DMS153 treated with DMSO at 0.1 percent for 48 hours (cell line): Measurements from ENCODE around the gene KISS1.

ENCODE experiments used
- DNase-seq: peaks from one replicate; lab custom pipeline; 2025; ENCODE audit not compliant: unreplicated experiment; lab: John Stamatoyannopoulos, UW

The KISS1 gene

DNA sequence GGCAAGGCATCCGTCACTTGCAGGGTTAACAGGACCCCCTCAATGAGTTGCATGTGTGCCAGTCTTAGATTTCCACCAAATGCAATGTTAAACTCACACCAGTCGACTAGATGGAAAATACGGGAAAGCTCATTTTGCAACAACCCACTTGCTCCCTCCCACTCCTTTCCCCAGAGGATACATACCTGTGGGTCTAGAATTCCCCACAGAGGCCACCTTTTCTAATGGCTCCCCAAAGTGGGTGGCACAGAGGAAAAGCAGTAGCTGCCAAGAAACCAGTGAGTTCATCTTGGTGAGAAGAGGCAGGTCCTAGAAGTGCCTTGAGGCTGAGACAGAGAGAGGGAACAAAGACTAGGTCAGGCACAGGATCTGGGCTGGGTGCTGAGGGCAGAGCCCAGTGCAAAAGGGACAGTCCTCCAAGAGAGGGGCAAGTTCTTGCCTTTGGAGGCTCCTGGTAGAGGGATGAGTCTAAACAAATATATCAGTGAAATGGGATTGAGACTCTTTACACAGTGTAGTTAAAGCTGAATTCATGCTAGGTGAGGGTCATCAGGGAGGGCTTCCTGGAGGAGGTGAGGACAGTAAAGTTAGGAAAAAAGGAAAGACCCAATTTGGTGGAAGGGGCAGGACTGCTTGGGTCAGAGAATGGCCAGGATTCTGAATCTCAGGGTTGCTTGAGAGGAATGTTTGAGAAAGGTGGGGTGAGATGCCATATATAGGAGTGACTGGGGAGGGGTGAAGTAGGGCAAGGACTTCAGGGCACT, 3.5 kb downstream of the KISS1 start:
- no peak for DNase-seq

DNA sequence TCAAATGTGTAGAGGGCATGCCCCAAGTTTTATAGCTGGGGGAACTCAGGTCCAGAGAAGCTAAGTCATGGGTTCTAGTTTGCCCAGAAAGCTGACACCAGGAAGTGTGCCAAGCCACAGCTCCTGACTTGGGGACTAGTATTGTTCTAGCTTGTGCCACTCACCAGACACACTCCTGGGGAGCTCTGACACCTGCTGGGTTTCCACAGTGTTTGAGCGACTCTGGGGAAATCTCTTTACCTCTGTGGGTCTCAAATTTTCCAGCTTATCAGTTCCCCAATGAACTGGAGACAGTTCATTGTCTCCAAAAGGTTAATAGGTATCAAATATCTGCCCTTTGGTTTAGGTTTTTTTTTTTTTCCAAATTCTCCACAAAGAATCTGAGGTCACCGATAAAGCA, 4.2 kb downstream of the KISS1 start:
- DNase-seq, result no peak

DNA sequence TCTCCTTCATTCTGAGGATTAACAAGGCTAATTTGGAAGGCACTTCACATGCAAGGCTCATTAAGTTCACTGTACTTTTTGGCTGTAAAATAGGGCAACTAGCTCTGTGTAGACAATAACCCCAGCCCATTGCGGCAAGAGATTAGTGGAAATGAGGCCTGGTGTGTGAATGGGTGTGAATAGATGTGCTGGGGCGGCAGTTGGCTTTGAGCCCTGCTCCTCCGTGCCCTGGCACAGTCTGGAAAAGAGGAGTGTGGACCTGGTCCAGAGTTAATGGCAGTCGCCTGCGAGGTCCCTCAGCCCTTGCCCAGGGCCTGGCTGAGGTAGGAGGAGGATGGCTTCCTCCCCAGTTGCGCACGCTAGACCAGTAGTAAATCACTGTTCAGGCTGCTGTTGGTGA, 4.8 kb downstream of the KISS1 start:
- no peak for DNase-seq

DNA sequence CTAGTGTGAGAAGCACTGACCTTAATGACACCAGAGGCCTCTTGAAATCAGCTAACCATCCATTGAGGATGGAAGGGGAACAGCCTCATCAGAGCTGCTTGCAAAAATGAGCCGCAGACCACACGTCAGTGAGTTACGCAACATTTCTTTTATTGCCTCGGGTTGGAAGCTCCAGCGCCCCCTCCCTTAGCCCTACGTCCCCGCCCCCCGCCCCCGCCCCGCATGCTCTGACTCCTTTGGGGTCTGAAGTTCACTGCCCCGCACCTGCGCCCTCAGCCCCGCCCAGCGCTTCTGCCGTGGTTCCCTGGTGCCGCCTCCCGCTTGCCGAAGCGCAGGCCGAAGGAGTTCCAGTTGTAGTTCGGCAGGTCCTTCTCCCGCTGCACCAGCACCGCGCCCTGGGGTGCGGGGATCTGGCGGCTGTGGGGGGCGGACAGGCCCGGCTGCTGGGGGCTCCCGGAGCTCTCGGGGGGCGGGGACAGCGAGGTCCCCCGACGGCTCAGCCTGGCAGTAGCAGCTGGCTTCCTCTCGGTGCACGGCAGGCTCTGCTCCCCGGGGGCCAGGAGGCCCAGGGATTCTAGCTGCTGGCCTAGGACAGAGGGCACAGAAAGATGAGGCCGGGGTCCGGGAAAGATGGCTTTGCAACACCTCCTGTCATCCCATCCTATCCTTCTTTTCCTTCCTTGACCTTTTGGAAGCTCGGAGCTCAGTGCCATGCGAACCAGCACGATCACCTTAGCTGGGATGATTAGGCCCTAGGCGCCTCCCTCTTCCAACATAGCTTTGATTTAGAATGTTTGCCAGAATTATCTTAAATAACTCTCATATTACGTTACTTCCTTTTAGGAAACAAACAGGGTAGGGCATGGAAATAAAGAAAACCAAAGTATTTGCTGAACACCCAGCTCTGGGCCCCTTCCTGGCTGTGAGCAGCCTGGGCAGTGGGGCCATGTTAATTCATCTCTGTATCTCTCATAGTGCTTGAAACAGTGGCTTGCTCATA, 5.8 kb downstream of the KISS1 start:
- peak; percentile 29 for DNase-seq

DNA sequence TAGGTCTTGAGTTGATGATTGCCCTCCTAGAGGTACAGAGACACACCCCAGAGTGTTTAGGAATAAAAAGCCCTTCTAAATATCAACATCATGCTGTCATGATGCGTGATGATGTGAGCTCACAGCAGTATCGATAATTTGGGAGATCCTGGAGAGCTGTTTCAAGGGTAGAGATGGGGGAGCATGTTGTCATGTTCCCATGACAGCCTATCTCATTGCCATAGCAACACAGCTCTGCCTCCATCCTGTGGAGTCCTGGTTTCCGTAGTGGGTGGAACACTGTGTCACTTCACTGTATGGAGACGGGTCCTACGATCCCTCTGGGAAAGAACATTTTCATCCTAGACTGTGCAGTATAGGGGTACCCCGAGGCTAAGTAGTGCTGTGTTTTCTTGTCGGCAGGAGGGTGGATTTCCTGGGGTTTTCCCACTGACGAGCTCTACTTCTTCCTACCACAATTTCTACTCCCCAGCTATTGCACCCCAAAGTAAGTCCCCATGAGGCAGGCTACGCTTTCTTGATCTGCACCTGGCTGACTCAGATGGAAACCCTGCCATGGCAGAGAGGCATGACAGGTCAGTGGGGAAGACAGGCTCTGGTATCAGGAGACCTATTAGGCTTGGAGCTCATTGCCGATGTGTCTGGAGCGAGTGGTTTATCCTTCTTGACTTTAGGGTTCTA, 7.2 kb downstream of the KISS1 start:
- no peak for DNase-seq

DNA sequence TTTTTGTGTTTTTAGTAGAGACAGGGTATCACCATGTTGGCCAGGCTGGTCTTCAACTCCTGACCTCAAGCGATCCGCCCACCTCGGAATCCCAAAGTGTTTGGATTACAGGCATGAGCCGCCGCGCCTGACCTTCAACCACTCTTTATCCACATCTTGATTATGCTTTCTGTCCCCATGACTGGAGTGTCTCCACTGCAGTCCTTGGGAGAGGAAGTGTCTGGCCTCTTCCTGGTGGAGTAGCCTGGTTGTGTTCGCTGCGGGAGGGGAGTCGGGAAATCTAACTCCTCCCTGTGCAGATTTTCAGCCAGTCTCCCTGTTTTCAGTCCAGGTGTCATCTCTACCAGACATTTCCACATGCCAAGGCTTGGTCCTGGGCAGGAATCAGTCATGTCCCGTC, 9.7 kb downstream of the KISS1 start:
- no peak for DNase-seq

DNA sequence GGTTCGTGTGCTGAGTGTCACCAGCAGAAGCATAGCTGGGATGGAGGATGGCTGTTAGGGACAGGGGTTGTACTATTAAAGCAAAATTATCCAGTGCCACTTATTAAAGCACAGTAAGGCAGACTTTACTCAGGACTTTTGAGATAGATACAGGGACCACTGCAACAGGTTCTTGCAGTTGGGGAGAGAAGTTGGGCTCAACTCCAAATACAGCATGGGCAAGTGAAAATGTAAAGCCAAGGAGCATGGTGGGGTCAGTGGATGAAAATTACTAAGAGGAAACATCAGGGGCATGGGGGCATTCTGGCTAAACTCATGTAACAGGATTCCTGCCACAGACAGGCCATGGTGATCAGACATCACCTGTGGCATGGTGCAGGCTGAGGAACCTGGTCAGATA, 15.2 kb downstream of the KISS1 start:
- no peak for DNase-seq

DNA sequence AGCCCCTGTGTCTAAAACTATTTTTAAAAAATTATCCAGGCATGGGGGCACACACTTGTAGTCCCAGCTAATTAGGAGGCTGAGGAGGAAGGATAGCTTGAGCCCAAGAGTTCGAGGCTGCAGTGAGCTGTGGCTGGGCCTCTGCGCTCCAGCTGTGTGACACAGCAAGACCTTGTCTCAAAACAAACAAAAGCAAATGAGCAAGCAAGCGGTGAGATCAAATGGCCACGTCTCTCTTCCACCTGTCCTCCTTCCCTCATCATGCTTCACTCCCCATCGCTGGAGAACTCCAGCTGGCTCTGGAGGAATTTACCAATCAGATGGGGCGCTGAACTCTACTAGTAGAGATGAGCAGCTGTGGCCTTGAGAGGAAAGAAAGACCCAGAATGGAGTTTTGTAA, 16.2 kb downstream of the KISS1 start:
- no peak for DNase-seq

DNA sequence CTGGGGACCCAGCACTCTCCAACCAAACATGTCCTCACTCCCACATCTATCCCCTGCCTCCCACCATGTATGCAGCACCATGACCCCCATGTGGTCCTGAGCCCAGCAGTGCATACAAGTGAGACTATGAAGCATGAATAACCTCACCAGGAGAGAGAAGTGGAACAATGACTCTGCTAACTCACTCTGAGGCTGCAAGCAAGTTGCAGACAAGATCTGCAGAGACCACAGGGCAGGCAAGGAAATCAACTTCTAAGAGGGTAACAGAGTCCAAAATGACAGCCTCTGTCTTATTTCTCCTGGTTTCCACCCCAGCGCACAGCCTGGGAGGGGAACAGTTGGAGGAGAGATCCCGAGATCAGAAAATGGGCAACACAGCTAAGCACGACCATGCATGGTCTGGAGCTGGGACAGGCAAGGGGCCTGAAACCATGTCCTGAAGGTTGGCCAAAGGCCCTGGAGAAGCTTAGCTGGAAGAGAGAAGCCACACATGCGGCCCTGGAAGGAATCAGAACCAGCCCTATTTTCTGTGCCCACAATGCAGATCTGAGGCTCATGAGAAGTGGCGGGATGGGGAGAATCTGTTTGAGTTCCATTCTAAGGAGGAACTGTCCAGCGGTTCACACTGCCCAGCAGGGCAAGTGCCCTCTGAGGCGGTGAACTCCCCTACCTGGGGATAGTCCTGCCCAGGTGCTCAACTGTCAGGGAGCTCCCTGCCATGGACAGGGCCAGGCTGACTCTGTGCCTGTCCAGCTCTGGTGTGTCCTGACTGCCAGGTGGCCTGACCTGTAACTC, 17.6 kb downstream of the KISS1 start:
- no peak for DNase-seq

DNA sequence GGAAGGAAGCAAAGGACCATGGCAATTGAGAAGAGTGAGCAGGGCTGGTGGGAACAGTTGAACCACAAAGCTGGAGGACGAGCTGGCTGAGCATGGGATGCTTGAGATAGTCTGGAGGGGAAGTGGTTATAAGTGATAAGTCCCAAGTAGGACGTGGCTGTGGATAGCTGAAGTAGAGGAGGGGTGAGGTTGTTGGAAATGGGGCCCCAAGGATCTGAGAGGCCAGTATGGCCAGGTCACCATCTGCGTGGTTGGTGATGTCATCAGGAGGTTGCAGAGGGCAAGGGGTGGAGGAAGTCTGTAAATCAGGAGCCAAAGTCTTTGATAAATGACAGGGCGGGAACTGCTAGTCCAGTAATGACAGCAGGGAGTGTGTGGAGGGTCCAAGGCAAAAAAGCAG, 19.2 kb downstream of the KISS1 start:
- DNase-seq, result no peak

DNA sequence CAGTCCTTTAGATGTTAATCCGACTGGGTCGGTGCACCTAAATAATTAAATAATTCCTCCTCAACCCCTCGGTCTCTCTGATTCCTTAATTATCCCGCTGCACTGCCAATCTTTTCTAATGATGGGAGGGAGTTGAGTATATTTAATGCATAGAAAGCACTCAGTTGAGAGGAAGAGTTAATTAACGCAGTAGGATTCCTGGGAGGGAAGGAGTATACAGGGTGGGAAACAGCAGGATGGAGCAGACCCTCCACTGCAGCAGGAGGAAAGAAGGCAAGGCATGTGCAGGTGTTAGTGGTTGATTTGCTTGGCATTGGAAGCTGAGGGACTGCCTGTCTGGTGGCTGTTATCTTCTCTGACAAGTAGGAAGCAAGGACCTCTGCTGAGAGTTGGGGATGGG, 20.2 kb downstream of the KISS1 start:
- DNase-seq, result no peak

DNA sequence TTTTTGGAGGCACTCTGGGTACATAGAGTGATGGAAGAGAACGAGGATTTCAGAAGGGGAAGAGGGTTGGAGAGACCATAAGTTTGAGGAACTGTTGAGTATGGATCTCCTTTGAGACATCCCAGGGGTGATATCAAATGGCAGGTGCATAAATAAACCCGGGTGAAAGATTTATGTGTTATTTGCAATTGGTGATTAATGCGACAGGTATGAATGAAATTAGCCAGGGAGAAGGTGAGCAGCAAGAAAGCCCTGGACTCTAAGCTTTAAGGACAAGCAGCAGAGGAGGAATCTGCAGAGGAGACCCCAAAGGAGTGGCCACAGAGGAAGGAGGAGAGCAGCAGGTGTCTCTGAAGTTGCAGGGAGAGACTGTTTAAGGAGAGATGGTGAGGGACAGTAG, 21.3 kb downstream of the KISS1 start:
- DNase-seq, result no peak

DNA sequence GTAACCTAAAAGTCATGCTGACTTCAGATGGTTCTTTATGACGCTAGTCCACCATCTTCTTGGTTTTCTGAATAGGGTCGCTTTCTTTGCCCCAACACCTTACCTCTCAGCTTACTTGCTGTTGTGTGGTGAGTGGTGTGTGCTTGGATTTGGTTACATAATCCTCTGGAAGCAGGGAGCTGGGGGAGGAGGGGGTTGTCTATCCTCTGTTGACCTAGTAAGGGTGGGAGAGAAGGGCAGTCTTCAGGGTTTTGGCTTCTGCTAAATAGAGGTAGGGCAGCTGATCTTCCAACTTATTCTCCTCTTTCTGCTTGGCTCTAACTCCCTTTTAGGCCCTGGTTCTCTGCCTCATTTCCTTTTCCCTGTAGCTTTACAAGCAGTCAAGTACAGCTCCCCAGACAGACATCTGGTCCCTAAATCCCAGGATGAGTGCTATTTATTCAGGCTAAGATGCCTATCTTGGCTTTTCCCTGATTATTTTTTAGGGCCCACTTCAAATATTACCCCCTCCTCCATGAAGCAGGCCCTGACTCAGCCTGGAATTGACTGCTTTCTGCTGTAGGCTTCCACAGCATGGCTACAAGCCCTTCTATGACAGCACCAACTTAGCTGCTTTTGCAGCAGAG, 23.8 kb downstream of the KISS1 start:
- DNase-seq, result no peak

DNA sequence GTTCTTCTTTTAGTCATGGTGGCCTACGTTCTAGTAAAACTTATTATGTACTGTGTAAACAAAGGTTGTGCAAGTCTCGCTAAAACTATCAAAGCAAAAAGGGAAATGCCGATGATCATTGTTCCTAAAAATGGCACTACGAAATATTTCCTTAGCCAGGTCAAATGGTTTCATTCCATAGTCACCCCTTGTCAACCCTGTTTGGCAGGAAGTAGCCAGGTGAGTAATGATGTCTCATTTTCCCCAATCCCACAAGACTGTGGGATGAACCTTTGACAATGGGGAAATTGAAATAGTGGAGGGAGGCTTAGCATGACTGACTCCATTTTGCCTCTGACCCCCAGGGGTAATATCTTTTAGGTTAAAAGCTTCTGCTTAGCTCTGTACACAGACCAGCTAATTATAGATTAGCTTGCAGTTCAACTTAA, 24.5 kb downstream of the KISS1 start:
- no peak for DNase-seq

DNA sequence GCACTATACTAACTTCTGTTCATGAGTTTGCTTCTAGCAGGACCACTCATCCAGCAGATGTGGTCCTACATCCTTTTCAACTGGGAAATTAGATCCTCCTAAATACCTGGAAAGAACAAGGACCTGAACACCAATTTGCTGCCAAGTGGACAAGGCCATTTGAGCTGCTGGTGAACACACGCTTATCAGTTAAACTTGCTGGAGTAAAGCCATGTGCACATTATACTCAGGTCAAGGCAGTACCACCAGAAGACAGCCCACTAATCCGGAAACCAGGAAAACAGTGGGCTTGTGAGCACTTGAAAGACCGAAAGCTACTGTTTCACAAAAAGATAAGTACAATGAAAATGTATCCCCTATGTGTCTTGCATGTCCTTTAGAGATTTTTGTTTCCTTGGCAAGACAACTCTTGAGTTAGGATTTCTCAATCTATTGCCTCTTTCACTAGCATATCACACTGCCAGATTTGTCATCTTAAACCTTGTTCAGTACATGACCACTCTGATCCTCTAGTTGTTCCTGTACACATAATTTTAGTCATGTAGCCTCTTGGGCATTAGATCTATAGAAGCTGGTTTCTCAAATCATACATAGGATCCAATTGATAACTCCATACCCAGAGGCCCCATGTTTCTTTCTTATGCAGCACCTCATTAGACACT, 25.7 kb downstream of the KISS1 start:
- DNase-seq, result no peak

DNA sequence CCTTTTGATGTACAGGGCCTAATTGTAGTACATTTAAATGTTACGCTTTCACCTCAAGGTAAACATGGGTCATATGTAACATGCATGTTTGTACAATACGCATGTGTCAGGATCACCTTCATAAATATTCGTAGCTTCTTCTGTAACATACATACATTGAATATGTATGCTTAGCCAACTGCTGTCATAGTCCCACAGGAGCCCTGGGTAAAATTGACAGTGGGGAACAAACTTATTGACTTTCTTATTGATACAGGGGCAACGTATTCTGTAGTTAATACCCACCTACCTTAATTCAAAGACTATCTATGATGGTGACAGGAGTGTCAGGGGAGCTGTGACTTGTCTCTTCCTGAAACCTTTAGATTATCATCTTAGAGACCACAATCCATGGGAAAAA, 26.4 kb downstream of the KISS1 start:
- no peak for DNase-seq

DNA sequence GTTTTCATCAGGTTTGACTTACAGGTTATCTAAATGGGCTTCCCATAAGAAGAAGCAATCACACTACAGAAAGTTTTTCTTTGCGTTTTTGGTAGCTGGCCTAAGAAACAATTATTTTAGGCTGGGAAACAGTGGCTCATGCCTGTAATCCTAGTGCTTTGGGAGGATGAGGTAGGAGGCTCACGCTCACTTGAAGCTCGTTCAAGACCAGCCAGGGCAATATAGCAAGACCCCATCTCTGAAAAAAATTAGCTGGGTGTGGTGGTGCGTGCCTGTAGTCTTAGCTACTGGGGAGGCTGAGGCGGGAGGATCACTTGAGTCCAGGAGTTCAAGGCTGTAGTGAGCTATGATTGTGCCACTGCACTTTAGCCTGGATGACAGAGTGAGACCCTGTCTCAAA, 28.6 kb downstream of the KISS1 start:
- DNase-seq, result no peak

DNA sequence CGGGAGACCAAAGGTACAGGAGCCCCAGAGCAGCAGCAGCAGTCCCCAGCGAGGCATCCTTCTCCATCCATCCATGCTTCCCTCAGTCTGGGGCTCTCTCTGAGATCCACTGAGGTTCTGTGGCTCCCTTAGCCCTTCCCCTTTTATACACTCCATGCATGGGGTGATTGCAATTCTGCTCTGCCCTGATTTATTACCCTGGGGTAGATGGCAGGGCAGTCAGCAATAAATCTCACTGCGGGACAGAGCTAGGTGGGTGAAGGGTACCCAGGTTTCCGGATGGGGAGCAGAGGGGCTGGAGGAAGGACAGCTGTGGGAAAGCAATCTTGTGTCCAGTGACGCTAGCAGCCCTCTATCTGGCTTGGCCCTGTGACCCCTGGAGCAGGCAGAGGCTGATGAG, 30.1 kb downstream of the KISS1 start, which contains the start of gene REN:
Gene REN (minus strand): TSS at position 119 of the 400 bp plus-strand sequence. CDS start 44 bp downstream, at position 75.
- no peak for DNase-seq

DNA sequence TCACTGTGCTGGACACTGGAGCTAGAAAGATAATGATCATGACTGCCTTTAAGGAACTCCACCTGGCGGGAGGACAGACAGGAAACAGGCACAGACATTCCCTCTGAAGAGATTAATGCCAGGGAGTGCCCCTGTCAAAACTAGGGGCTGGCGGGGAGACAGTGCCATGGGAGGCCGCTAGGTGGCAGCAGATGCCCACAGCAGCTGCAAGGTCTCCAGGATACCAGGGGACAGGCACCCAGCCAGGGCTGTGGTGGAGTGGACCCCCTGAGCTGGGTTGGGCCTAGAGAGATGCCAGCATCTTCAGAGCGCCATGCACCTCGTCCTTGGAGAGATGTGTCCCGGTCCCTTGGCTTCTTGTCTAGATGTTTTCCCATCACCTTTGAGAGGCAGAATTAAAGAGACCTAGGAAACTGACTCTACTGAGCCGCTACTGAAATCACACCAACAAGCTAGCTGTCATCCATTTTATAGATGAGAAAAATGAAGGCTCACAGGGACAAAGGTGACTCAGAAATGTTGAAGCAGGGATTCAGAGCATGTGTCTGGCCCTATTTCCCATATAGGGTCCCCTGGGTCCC, 33.7 kb downstream of the KISS1 start:
- DNase-seq, result peak; percentile 93
